Endothelial cell of umbilical vein (primary cell): ENCODE data around the gene AMELY. TPM values are rescaled to one million over a fixed set of nuclear protein-coding genes. Genes with fewer than 3 reads are reported as not detected.
"Not testable (repeated sequence)": the region's sequence is repeated elsewhere in the genome, so short reads cannot be mapped to it uniquely, and the experiment has no call there.

Experiments
- BruUV-seq: library from RNA; stranded (reverse); fragments of 400-500 nt; replicated peaks from 2 replicates; lab custom pipeline; 2021; lab: Mats Ljungman, UMichigan
- CTCF ChIA-PET: fragments of 300-600, 350-600 bp; sonication (Branson Sonifier 250); formaldehyde crosslinking; loops from one replicate; lab custom pipeline; 2021; ENCODE audit warnings: antibody characterized with exemption, inconsistent platforms; lab: Charles Lee
- POLR2A ChIA-PET: fragments of 300-600, 350-600 bp; sonication (Branson Sonifier 250); formaldehyde crosslinking; loops from one replicate; lab custom pipeline; 2021; ENCODE audit warnings: antibody characterized with exemption, inconsistent platforms; lab: Charles Lee
- DNase-seq: peaks from one replicate; pipeline ENCODE4 v3.0.0-alpha.2; 2011; ENCODE audit warnings: low read depth, low spot score
- FAIRE-seq: peaks from 2 replicates; lab custom pipeline; 2011; peaks lifted over from hg19 to GRCh38; lab: Jason Lieb, UNC
- H2AFZ ChIP-seq: 2 replicates; pipeline ENCODE4 v1.6.0; 2012; ENCODE audit warnings: low read depth, low read length, control low read depth, inconsistent platforms
- H3K27ac ChIP-seq: 2 replicates; pipeline ENCODE4 v1.5.1; 2011; ENCODE audit warnings: low read depth, mild to moderate bottlenecking, control low read depth, low read length, moderate library complexity; ENCODE audit not compliant: insufficient read depth
- H3K27me3 ChIP-seq, 2 experiments: 2 replicates each; pipeline versions ENCODE4 v1.6.0 to v1.6.1; 2011; ENCODE audit warnings: low read length in 2 of 2, mixed read lengths in 1 of 2; ENCODE audit not compliant: control insufficient read depth in 2 of 2, insufficient read depth in 2 of 2
- H3K36me3 ChIP-seq, 2 experiments: 2 replicates in 1 of 2; 3 replicates in 1 of 2; pipeline ENCODE4 v1.5.1; 2011; ENCODE audit warnings: low read length in 2 of 2, mild to moderate bottlenecking in 1 of 2, moderate library complexity in 1 of 2; ENCODE audit not compliant: control insufficient read depth in 2 of 2, insufficient read depth in 2 of 2; ENCODE audit errors: extremely low read depth in 1 of 2
- H3K4me1 ChIP-seq: 3 replicates; pipeline ENCODE4 v1.5.1; 2011; ENCODE audit warnings: mild to moderate bottlenecking, low read length; ENCODE audit not compliant: control insufficient read depth, insufficient read depth; ENCODE audit errors: extremely low read depth
- H3K4me2 ChIP-seq: 2 replicates; pipeline ENCODE4 v1.6.1; 2011; ENCODE audit warnings: low read length, control low read depth, mixed read lengths; ENCODE audit not compliant: insufficient read depth
- H3K4me3 ChIP-seq, 3 experiments: fragments of 200-600 bp in 1 of 3; sonication (generic), shearing (Covaris generic) in 1 of 3; replicated peaks in 1 of 3; 2 replicates each; pipeline ENCODE4 v1.5.1; 2011 to 2016; ENCODE audit warnings: control low read depth in 3 of 3, low read length in 3 of 3, mild to moderate bottlenecking in 2 of 3, inconsistent platforms in 1 of 3, low read depth in 1 of 3, moderate library complexity in 1 of 3; ENCODE audit not compliant: insufficient read depth in 1 of 3
- H3K79me2 ChIP-seq: 2 replicates; pipeline ENCODE4 v1.6.0; 2012; ENCODE audit warnings: low read length, inconsistent platforms; ENCODE audit not compliant: control insufficient read depth, insufficient read depth
- H3K9ac ChIP-seq: replicated peaks from 2 replicates; pipeline ENCODE3; 2011; ENCODE audit warnings: low read length, control low read depth; ENCODE audit not compliant: insufficient read depth; ENCODE audit errors: extremely low read depth
- H3K9me1 ChIP-seq: replicated peaks from 3 replicates; pipeline ENCODE4 v1.6.0; 2011; ENCODE audit warnings: mild to moderate bottlenecking, low read length; ENCODE audit not compliant: control insufficient read depth, insufficient read depth; ENCODE audit errors: extremely low read depth
- H3K9me3 ChIP-seq: replicated peaks from 2 replicates; pipeline ENCODE4 v1.5.1; 2012; ENCODE audit warnings: low read length, inconsistent platforms; ENCODE audit not compliant: control insufficient read depth, insufficient read depth
- H4K20me1 ChIP-seq: replicated peaks from 2 replicates; pipeline ENCODE3; 2011; ENCODE audit warnings: mild to moderate bottlenecking, low read length; ENCODE audit not compliant: control insufficient read depth, insufficient read depth; ENCODE audit errors: extremely low read depth
- FOS ChIP-seq: IDR thresholded peaks from 2 replicates; pipeline ENCODE4 v1.6.1; 2011; ENCODE audit warnings: mild to moderate bottlenecking, low read length, moderate library complexity, borderline replicate concordance; ENCODE audit not compliant: insufficient read depth
- GATA2 ChIP-seq: IDR thresholded peaks from 2 replicates; pipeline ENCODE4 v1.7.0; 2011; ENCODE audit warnings: low read depth, mild to moderate bottlenecking, moderate library complexity, mixed read lengths, low read length; ENCODE audit not compliant: insufficient read length, insufficient read depth
- JUN ChIP-seq: IDR thresholded peaks from 2 replicates; pipeline ENCODE4 v1.6.1; 2011; ENCODE audit warnings: borderline replicate concordance, low read depth; ENCODE audit not compliant: insufficient read length, insufficient read depth
- MAX ChIP-seq: IDR thresholded peaks from 2 replicates; pipeline ENCODE4 v1.6.1; 2011; ENCODE audit not compliant: insufficient read depth, insufficient read length
- MYC ChIP-seq: IDR thresholded peaks from one replicate; pipeline ENCODE4 v1.6.1; 2011; ENCODE audit warnings: mild to moderate bottlenecking, low read depth, low read length
- POLR2AphosphoS5 ChIP-seq: IDR thresholded peaks from 2 replicates; pipeline ENCODE4 v1.6.1; 2012; ENCODE audit warnings: low read depth, mild to moderate bottlenecking, control low read depth, low read length, moderate library complexity; ENCODE audit not compliant: insufficient read depth
- dilution Hi-C: fragments of 300-500 bp; cut with MboI; formaldehyde crosslinking; loops from one replicate; pipeline ENCODE4 v1.15.0; 2019; ENCODE audit warnings: low sequenced_read_pairs; ENCODE audit not compliant: extremely low pct_ligation_motif_present
- intact Hi-C: fragments of 100-400 bp; cut with micrococcal nuclease; formaldehyde crosslinking; loops from one replicate; pipeline ENCODE4 v1.10.0; 2022
- polyA plus RNA-seq, 4 experiments: library from polyadenylated mRNA; depleted of rRNA in 3 of 4; stranded (reverse) in 3 of 4; unstranded in 1 of 4; fragments of >200 nt; gene quantifications; 2 replicates each; pipeline versions ENCODE4 v1.2.1 to v1.2.3, GENCODE V29; 2011 to 2012; ENCODE audit warnings: missing spikeins in 1 of 4
- total RNA-seq: library from RNA; stranded (reverse); gene quantifications from 2 replicates; pipeline ENCODE4 v1.2.3, GENCODE V29; 2021

AMELY gene
- total and polyA plus RNA-seq, 2 donors (not counting 3 experiments of a cell fraction or from before 2014, with no cell fraction given): not detected

GRCh38 chrY:6909856-6910255, 1.7 kb downstream of the AMELY start:
- ChIA-PET CTCF (no interaction called here), POLR2A (no interaction called here)
- H3K79me2 ChIP-seq: no peaks in the 10 kb centered on the region
- no peaks in the 10 kb centered on the region for H3K9me3 ChIP-seq
- H3K9ac ChIP-seq: no peak overlapping the region
- no peaks in the 10 kb centered on the region for H3K9me1 ChIP-seq
- FAIRE-seq (no peak), DNase-seq (no peak)
- TF ChIP-seq GATA2 (no peak), MYC (no peak), FOS (no peak), JUN (no peak), POLR2AphosphoS5 (no peak)
- dilution Hi-C loops: no loop called here
- H3K4me3 ChIP-seq: no peak overlapping the region
- no peaks in the 10 kb centered on the region for H3K27me3 ChIP-seq
- no peaks in the 10 kb centered on the region for H4K20me1 ChIP-seq
- intact Hi-C loops: no loop called here
- H3K27ac ChIP-seq: no peak overlapping the region
- no peaks in the 10 kb centered on the region for H3K36me3 ChIP-seq
- H2AFZ ChIP-seq: no peak overlapping the region
- no peaks in the 10 kb centered on the region for H3K4me1 ChIP-seq
- H3K4me2 ChIP-seq: no peak overlapping the region
- no TSS peak for BruUV-seq

- intact Hi-C loops (no loop called here), dilution Hi-C loops (no loop called here)
- no peaks in the 10 kb centered on the region for H3K27me3 ChIP-seq
- H3K9me3 ChIP-seq: no peaks in the 10 kb centered on the region
- no TSS peak for BruUV-seq
- H3K4me1 ChIP-seq: no peaks in the 10 kb centered on the region
- H3K4me3 ChIP-seq: no peak overlapping the region
- DNase-seq: no peak
- no peak for TF ChIP-seq MYC
- TF ChIP-seq MAX: no peak
- no peak for TF ChIP-seq FOS
- H3K36me3 ChIP-seq: no peaks in the 10 kb centered on the region
- no peak overlapping the region for H2AFZ ChIP-seq
- no peak for FAIRE-seq
- H3K27ac ChIP-seq: no peak overlapping the region
- ChIA-PET CTCF (no interaction called here), POLR2A (no interaction called here)
- H3K9ac ChIP-seq: no peak overlapping the region
- no peaks in the 10 kb centered on the region for H3K79me2 ChIP-seq
- H4K20me1 ChIP-seq: no peaks in the 10 kb centered on the region
- no peak overlapping the region for H3K4me2 ChIP-seq
- H3K9me1 ChIP-seq: no peaks in the 10 kb centered on the region
Observed at GRCh38 chrY:6909118-6909521, 2.4 kb downstream of the AMELY start.

- FAIRE-seq, CTCF ChIA-PET: not testable (repeated sequence)
Observed at GRCh38 chrY:6908021-6908420, 3.5 kb downstream of the AMELY start.

More at GRCh38 chrY:6908021-6908420, 3.5 kb downstream of the AMELY start:
- H3K27me3 ChIP-seq, H3K9me3 ChIP-seq, H3K27ac ChIP-seq, H3K4me3 ChIP-seq, BruUV-seq, H3K36me3 ChIP-seq, H2AFZ ChIP-seq, H3K79me2 ChIP-seq, dilution Hi-C loops, DNase-seq, H3K4me2 ChIP-seq, H4K20me1 ChIP-seq, intact Hi-C loops, H3K4me1 ChIP-seq, H3K9me1 ChIP-seq, H3K9ac ChIP-seq, POLR2A ChIA-PET: not testable (repeated sequence)
